OCI-LY1 (cell line): ENCODE measurements around the gene SPPL2B.

Source experiments
- H2AFZ ChIP-seq: fragments of 200-600 bp; sonication (generic), shearing (Covaris generic); 2 replicates; pipeline ENCODE4 v1.6.0; 2014; ENCODE audit warnings: antibody characterized with exemption, mild to moderate bottlenecking, low read length
- H3F3A ChIP-seq: fragments of 200-600 bp; sonication (generic), shearing (Covaris generic); 2 replicates; pipeline ENCODE4 v1.6.0; 2014; ENCODE audit warnings: mild to moderate bottlenecking, antibody characterized with exemption, low read length, moderate library complexity; ENCODE audit not compliant: insufficient read depth
- H3K27ac ChIP-seq: fragments of 200-600 bp; sonication (generic); 2 replicates; pipeline ENCODE4 v1.5.1; 2014; ENCODE audit warnings: low read length, mixed run types, mild to moderate bottlenecking, low read depth; ENCODE audit not compliant: poor library complexity, severe bottlenecking
- H3K27me3 ChIP-seq: fragments of 200-600 bp; sonication (generic); 2 replicates; pipeline ENCODE4 v1.6.0; 2014; ENCODE audit warnings: antibody characterized with exemption, mild to moderate bottlenecking, low read length, moderate library complexity; ENCODE audit not compliant: insufficient read depth
- H3K36me3 ChIP-seq: fragments of 200-600 bp; sonication (generic); 2 replicates; pipeline ENCODE4 v1.6.1; 2014; ENCODE audit warnings: mild to moderate bottlenecking, antibody characterized with exemption, low read length, moderate library complexity, mixed read lengths; ENCODE audit not compliant: insufficient read depth
- H3K4me1 ChIP-seq: fragments of 200-600 bp; sonication (generic); 2 replicates; pipeline ENCODE4 v1.5.1; 2014; ENCODE audit warnings: mild to moderate bottlenecking, low read length, moderate library complexity; ENCODE audit not compliant: insufficient read depth, severe bottlenecking
- H3K4me2 ChIP-seq: fragments of 200-600 bp; sonication (generic), shearing (Covaris generic); 2 replicates; pipeline ENCODE4 v1.6.1; 2014; ENCODE audit warnings: low read length
- H3K4me3 ChIP-seq: fragments of 200-600 bp; sonication (generic); 2 replicates; pipeline ENCODE4 v1.5.1; 2014; ENCODE audit warnings: low read length, low read depth, mild to moderate bottlenecking, mixed read lengths; ENCODE audit not compliant: poor library complexity, severe bottlenecking
- H3K79me2 ChIP-seq: fragments of 200-600 bp; shearing (Covaris generic); 2 replicates; pipeline ENCODE4 v1.6.1; 2016; ENCODE audit warnings: mixed run types, low read length, mixed read lengths; ENCODE audit not compliant: insufficient read depth
- H3K9ac ChIP-seq: fragments of 200-600 bp; sonication (generic), shearing (Covaris generic); 2 replicates; pipeline ENCODE4 v1.6.1; 2014; ENCODE audit warnings: mild to moderate bottlenecking, low read length, mixed read lengths
- H3K9me2 ChIP-seq: fragments of 200-600 bp; sonication (generic), shearing (Covaris generic); 2 replicates; pipeline ENCODE4 v1.6.1; 2014; ENCODE audit warnings: low read depth, mild to moderate bottlenecking, low read length, mixed read lengths
- H3K9me3 ChIP-seq: fragments of 200-600 bp; shearing (Covaris generic); 2 replicates; pipeline ENCODE4 v1.6.1; 2014; ENCODE audit warnings: low read length, mixed read lengths
- H4K20me1 ChIP-seq: fragments of 200-600 bp; sonication (generic), shearing (Covaris generic); 2 replicates; pipeline ENCODE4 v1.6.0; 2016; ENCODE audit warnings: mild to moderate bottlenecking, low read length; ENCODE audit not compliant: insufficient read depth
- EZH2 ChIP-seq: fragments of 200-600 bp; sonication (generic), shearing (Covaris generic); IDR thresholded peaks from 2 replicates; pipeline ENCODE4 v1.8.0; 2017; ENCODE audit warnings: borderline replicate concordance, mixed run types, mild to moderate bottlenecking, antibody characterized with exemption, low read length, moderate library complexity, mixed read lengths
- TF ChIP-seq, protein P1 (sequence below): fragments of 200-600 bp; sonication (generic), shearing (Covaris generic); IDR thresholded peaks from 2 replicates; pipeline ENCODE4 v1.5.1; 2017; ENCODE audit warnings: mild to moderate bottlenecking, antibody characterized with exemption, low read length, moderate library complexity, mixed read lengths

The SPPL2B gene

DNA sequence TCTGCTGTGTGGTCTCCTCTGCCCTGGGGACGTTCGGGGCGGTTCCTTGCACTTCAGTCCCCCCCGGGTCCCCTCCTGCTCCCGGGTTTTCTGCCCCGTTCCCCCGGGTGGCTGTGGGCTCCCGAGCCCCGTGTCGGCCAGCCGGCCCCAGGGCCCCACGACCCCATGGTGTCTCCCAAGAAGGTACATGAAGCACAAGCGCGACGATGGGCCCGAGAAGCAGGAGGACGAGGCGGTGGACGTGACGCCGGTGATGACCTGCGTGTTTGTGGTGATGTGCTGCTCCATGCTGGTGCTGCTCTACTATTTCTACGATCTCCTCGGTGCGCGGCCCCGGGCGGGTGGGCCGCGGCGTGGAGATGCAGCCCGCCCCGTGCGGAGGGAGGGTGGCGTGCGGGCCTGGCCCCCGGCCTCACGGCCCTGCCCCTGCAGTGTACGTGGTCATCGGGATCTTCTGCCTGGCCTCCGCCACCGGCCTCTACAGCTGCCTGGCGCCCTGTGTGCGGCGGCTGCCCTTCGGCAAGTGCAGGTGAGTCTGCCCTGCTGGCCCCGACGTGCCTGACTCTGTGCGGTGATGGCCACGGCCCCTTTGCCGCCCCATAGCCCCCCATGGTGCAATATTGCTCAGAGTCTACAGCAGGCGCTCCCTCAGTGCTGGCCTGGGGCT lies 11.3 kb downstream of the SPPL2B start:
- Histone ChIP-seq H3K27ac (no peak overlapping the region), H3F3A (peaks cover 4% of the 10 kb centered on the region; the same call in 1 of the 2 replicates), H3K4me2 (no peak overlapping the region), H3K9me2 (no peaks in the 10 kb centered on the region), H3K9me3 (no peaks in the 10 kb centered on the region), H3K4me3 (no peak overlapping the region), H2AFZ (no peak overlapping the region), H3K9ac (no peak overlapping the region), H3K79me2 (no peaks in the 10 kb centered on the region), H3K27me3 (no peaks in the 10 kb centered on the region), H4K20me1 (no peaks in the 10 kb centered on the region), H3K4me1 (no peaks in the 10 kb centered on the region), H3K36me3 (peaks cover 50% of the 10 kb centered on the region)
- TF ChIP-seq EZH2 = no peak
- TF ChIP-seq, protein P1, sequence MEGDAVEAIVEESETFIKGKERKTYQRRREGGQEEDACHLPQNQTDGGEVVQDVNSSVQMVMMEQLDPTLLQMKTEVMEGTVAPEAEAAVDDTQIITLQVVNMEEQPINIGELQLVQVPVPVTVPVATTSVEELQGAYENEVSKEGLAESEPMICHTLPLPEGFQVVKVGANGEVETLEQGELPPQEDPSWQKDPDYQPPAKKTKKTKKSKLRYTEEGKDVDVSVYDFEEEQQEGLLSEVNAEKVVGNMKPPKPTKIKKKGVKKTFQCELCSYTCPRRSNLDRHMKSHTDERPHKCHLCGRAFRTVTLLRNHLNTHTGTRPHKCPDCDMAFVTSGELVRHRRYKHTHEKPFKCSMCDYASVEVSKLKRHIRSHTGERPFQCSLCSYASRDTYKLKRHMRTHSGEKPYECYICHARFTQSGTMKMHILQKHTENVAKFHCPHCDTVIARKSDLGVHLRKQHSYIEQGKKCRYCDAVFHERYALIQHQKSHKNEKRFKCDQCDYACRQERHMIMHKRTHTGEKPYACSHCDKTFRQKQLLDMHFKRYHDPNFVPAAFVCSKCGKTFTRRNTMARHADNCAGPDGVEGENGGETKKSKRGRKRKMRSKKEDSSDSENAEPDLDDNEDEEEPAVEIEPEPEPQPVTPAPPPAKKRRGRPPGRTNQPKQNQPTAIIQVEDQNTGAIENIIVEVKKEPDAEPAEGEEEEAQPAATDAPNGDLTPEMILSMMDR = no peak

DNA sequence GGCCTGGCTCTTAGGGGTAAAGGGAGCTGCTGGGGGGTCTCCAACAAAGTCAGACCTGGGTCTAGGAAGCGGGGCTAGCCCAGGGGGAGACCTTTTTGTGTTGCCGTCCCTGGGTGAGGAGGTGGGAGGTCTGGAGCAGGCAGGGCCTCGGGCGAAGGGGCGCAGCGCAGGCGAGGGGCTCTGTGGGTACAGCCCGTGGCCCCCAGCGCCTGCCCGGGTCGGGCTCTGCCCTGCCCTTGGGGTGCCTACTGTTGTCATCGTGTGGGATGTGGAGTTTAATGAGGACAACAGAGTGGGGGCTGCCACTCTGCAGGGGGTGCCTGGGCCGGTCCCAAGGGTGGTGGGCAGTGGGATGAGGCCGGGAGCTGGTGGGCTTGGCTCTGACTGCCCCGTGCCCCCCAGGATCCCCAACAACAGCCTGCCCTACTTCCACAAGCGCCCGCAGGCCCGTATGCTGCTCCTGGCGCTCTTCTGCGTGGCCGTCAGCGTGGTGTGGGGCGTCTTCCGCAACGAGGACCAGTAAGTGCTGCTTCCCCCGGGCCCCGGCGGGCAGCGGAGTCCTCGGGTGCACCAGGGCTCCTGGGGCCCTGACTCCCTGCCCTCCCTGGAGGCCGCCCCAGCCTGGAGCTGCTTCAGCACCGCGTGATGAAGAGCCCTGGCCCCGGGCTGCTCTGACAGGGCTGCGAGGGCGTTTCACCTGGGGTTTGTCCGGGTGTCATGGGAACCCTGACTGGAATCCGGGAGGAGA lies 12.2 kb downstream of the SPPL2B start:
- H3K4me2 ChIP-seq = no peak overlapping the region
- H4K20me1 ChIP-seq = no peaks in the 10 kb centered on the region
- no peaks in the 10 kb centered on the region for H3K9me2 ChIP-seq
- no peak overlapping the region for H3K9ac ChIP-seq
- H3K4me3 ChIP-seq = no peak overlapping the region
- H3F3A ChIP-seq = peaks cover under 1% of the 10 kb centered on the region; the same call in 1 of the 2 replicates
- no peak overlapping the region for H3K27ac ChIP-seq
- TF ChIP-seq, protein P1 = no peak
- TF ChIP-seq EZH2 = no peak
- no peaks in the 10 kb centered on the region for H3K9me3 ChIP-seq
- H3K4me1 ChIP-seq = no peaks in the 10 kb centered on the region
- H3K79me2 ChIP-seq = no peaks in the 10 kb centered on the region
- H2AFZ ChIP-seq = no peak overlapping the region
- no peaks in the 10 kb centered on the region for H3K27me3 ChIP-seq
- H3K36me3 ChIP-seq = peaks cover 52% of the 10 kb centered on the region

DNA sequence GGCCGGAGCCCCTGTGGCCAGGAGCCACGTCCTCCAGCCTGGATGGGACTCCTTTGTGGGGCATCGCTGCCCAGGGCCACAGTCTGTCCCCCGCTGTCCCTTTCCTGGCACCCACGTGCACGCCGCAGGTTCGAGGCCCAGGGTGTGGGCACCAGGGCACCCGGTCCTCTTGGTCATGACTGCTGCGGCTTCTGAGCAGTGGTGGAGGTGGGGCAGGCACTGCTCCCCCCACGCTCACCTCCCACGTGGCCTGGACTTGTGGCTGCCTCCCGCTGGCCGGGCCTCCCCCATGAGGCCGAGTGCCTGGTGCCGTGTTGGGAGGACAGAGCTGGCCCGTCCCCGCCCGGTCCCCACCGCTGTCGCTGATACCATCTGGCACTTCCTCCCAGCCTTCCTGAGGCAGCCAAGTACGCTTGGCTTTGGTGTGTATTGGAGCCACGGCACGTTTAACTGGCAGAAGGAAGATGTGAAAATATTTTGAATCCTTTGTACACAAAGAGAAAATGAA lies 12.8 kb downstream of the SPPL2B start:
- Histone ChIP-seq H3K79me2 (no peaks in the 10 kb centered on the region), H3K4me3 (no peak overlapping the region), H3K27ac (no peak overlapping the region), H4K20me1 (no peaks in the 10 kb centered on the region), H3K36me3 (peaks cover 53% of the 10 kb centered on the region), H3K9ac (no peak overlapping the region), H3F3A (no peaks in the 10 kb centered on the region), H3K27me3 (no peaks in the 10 kb centered on the region), H3K4me1 (no peaks in the 10 kb centered on the region), H3K9me3 (no peaks in the 10 kb centered on the region), H3K9me2 (no peaks in the 10 kb centered on the region), H3K4me2 (no peak overlapping the region), H2AFZ (no peak overlapping the region)
- TF ChIP-seq EZH2 = no peak
- TF ChIP-seq, protein P1 = no peak
